HTERT RPE-1 (cell line): ENCODE data around the gene CHIC2.
"Not testable (repeated sequence)": the region's sequence is repeated elsewhere in the genome, so short reads cannot be mapped to it uniquely, and the experiment has no call there.

Experiments
- in situ Hi-C: fragments of 300-500 bp; cut with MboI; formaldehyde crosslinking; loops from 4 replicates; pipeline ENCODE4 v1.14.3; 2020; ENCODE audit warnings: low sequenced_read_pairs

CHIC2 gene

DNA sequence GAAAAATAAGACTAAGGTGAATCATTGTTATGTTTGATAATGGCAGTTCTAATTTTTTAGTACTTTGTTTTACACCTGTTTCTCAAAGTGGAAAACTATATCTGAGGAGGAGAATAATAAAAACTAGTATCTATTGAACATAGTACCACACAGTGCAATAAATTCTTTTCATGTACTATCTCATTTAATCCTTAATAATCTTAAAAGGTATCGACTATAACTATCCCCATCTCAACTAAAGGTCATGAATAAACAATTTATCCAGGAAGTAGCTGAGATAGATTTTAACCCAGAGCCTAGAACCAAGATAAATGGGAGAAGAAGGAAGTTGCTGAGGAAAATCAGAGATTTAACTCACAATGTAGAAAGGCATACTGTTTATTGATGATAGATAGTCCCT lies 2.5 kb downstream of the CHIC2 start:
- in situ Hi-C loops, result no loop called here

- in situ Hi-C loops, result no loop called here
Observed at GRCh38 chr4:54061067-54061466, 3.3 kb downstream of the CHIC2 start.

- in situ Hi-C loops, result no loop called here
Observed at GRCh38 chr4:54060116-54060515, 4.3 kb downstream of the CHIC2 start.

GRCh38 chr4:54058171-54058570 lies 6.2 kb downstream of the CHIC2 start:
- in situ Hi-C loops, result no loop called here

DNA sequence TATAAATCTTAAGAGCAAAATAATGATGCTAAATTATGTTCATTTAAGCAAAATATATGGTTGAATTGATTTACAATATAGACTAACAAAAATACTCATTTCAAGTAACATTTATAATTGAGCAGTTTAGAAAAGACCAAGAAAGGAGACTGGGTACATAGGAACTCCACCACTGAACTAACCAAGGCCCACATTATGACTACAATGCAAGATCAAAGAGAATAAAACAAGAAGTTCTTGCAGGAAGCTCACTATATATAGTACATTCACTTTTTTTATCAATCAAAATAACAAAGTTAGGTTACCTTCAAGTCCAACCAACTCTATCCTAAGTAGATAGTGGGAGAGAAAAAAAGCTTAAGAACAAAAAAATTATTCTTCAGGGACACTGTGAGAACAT lies 8.0 kb downstream of the CHIC2 start:
- in situ Hi-C loops, result no loop called here

DNA sequence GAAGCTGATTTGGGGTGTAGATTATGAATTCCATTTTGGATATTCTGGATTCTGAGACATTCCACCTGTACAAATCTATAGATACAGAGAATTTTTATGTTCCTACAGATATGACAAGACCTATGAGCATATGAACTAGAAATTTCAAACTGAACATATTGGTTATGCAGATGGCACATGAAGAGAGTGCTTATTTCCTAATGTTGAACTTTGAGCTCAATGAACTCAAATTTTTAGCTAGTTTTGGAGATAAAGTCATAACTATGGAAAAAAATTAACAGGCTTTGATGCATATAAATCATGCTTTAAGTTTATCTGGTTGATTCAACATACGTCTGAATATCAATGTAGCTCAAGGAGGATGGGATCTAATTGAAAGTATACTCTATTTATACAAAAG lies 8.9 kb downstream of the CHIC2 start:
- in situ Hi-C loops, result no loop called here

DNA sequence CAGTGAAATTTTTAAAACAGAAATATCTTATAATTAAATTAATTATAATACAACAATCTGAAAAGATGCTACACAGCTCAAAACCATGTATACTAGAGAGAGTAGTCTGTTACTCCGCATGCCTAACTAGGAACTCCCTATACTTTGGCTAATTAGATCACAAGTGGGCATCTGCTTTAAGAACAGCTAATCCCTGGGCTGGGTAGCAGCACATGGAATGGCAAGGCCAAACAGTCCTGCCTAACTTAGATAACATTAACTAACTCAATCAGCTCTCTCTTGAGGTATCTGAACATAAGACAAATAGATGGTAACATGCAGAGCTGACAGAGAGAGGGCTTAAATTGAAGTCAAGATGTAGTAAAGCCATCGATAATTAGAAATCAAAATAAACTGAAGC lies 9.9 kb downstream of the CHIC2 start:
- in situ Hi-C loops, result no loop called here

DNA sequence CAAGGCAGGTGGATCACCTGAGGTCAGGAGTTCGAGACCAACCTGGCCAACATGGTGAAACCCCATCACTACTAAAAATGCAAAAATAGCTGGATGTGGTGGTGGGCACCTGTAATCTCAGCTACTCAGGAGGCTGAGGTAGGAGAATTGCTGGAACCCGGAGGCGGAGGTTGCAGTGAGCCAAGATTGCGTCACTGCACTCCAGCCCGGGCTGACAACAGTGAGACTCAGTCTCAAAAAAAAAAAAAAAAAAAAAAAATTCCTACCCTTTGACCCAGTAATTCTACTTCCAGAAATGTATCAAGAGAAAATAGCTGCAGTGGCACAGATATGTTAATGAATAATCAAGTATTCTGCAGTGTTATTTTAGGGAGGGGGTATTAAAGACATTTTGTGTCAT lies 11.1 kb downstream of the CHIC2 start:
- in situ Hi-C loops, result not testable (repeated sequence)

- in situ Hi-C loops, result no loop called here
Observed at GRCh38 chr4:54050214-54050904, 14.0 kb downstream of the CHIC2 start.

- in situ Hi-C loops, result not testable (repeated sequence)
Observed at GRCh38 chr4:54043630-54044029, 20.8 kb downstream of the CHIC2 start.

GRCh38 chr4:54041933-54042332 lies 22.5 kb downstream of the CHIC2 start:
- in situ Hi-C loops, result no loop called here

- in situ Hi-C loops, result no loop called here
Observed at GRCh38 chr4:54041100-54041499, 23.3 kb downstream of the CHIC2 start.

GRCh38 chr4:54038056-54038455 lies 26.3 kb downstream of the CHIC2 start:
- in situ Hi-C loops, result no loop called here

GRCh38 chr4:54036184-54036583 lies 28.2 kb downstream of the CHIC2 start:
- in situ Hi-C loops, result no loop called here

- in situ Hi-C loops, result no loop called here
Observed at GRCh38 chr4:54032558-54033135, 31.8 kb downstream of the CHIC2 start.

- in situ Hi-C loops, result no loop called here
Observed at GRCh38 chr4:54027311-54027710, 37.1 kb downstream of the CHIC2 start.

DNA sequence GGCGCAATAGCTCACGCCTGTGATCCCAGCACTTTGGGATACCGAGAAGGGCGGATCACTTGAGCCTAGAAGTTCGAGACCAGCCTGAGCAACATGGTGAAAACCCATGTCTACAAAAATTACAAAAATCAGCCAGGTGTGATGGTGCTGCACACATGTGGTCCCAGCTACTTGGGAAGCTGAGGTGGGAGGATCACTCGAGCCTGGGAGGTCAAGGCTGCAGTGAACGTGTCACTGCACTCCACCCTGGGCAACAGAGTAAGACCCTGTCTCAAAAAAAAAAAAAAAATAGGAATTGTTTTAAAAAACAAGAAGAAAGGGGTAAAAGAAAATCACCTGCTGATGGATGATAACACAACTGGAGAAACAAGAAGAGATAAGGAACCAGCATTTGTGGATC lies 38.8 kb downstream of the CHIC2 start:
- in situ Hi-C loops, result no loop called here

- in situ Hi-C loops, result not testable (repeated sequence)
Observed at GRCh38 chr4:54023019-54023418, 41.4 kb downstream of the CHIC2 start.

DNA sequence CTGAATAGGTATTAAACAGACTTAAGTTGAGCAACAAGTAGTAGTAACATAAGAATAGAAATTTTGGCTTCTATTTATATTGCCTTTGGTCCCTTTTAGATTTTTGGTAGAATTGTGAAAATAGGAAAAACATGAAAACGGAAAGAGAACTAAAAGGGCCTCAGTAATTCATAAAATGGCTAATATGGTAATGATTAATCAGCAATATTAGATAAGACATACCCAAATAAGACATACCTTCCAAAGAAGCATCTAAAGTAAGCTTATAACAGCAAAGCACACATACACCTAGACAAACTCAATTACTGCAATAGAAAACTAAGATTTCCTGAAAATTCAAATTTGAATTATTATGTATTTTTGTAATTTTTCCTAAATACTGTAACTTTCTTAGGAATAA lies 46.4 kb downstream of the CHIC2 start:
- in situ Hi-C loops, result no loop called here

- in situ Hi-C loops, result no loop called here
Observed at GRCh38 chr4:54017308-54017707, 47.1 kb downstream of the CHIC2 start.

GRCh38 chr4:54016504-54016903 lies 47.9 kb downstream of the CHIC2 start:
- in situ Hi-C loops, result no loop called here

GRCh38 chr4:54015423-54016030 lies 48.9 kb downstream of the CHIC2 start:
- in situ Hi-C loops, result no loop called here
